Smooth muscle cell (in vitro differentiated cells): ENCODE results near the gene TSC22D3. TPM values are rescaled to one million over a fixed set of nuclear protein-coding genes. Genes with fewer than 3 reads are reported as not detected.
"Not testable (repeated sequence)": the region's sequence is repeated elsewhere in the genome, so short reads cannot be mapped to it uniquely, and the experiment has no call there.

Experiments
- DNase-seq: peaks from one replicate; lab custom pipeline; 2025; ENCODE audit not compliant: unreplicated experiment; lab: John Stamatoyannopoulos, UW
- H2AFZ ChIP-seq: fragments of 200-600 bp; sonication (generic); 2 replicates; pipeline ENCODE4 v1.6.0; 2016; ENCODE audit warnings: antibody characterized with exemption, low read depth, mild to moderate bottlenecking
- H3F3A ChIP-seq: fragments of 200-600 bp; sonication (generic); 2 replicates; pipeline ENCODE4 v1.6.0; 2017; ENCODE audit warnings: antibody characterized with exemption, low read depth
- H3K27ac ChIP-seq: fragments of 200-600 bp; sonication (generic); 2 replicates; pipeline ENCODE4 v1.5.1; 2016; ENCODE audit warnings: low read depth, mild to moderate bottlenecking
- H3K27me3 ChIP-seq: fragments of 200-600 bp; sonication (generic); 2 replicates; pipeline ENCODE4 v1.6.1; 2016; ENCODE audit warnings: low read depth, mild to moderate bottlenecking
- H3K36me3 ChIP-seq: fragments of 200-600 bp; sonication (generic); 2 replicates; pipeline ENCODE4 v1.5.1; 2016; ENCODE audit warnings: low read depth
- H3K4me1 ChIP-seq: fragments of 200-600 bp; sonication (generic); 2 replicates; pipeline ENCODE4 v1.5.1; 2016; ENCODE audit warnings: low read depth
- H3K4me2 ChIP-seq: fragments of 200-600 bp; sonication (generic); 2 replicates; pipeline ENCODE4 v1.6.0; 2016; ENCODE audit warnings: mild to moderate bottlenecking
- H3K4me3 ChIP-seq: fragments of 200-600 bp; sonication (generic); 2 replicates; pipeline ENCODE4 v1.5.1; 2016; ENCODE audit warnings: mild to moderate bottlenecking
- H3K79me2 ChIP-seq: fragments of 200-600 bp; sonication (generic); 2 replicates; pipeline ENCODE4 v1.6.0; 2016; ENCODE audit warnings: low read depth, mild to moderate bottlenecking
- H3K9ac ChIP-seq: fragments of 200-600 bp; sonication (generic); 2 replicates; pipeline ENCODE4 v1.6.0; 2016; ENCODE audit warnings: low read depth
- H3K9me3 ChIP-seq: fragments of 200-600 bp; sonication (generic); replicated peaks from 2 replicates; pipeline ENCODE4 v1.5.1; 2016; ENCODE audit warnings: low read depth
- H4K20me1 ChIP-seq: fragments of 200-600 bp; sonication (generic); 2 replicates; pipeline ENCODE4 v1.6.0; 2016; ENCODE audit warnings: low read depth
- WGBS: methylation state at CpG from one replicate; pipeline ENCODE4 v1.1.7; 2016; ENCODE audit warnings: low lambda C conversion rate; 5-methylcytosine and 5-hydroxymethylcytosine counted together
- polyA plus RNA-seq: library from polyadenylated mRNA; unstranded; fragments of >200 nt; fragmentation: Nextera tagmentation; extraction: Ambion mirVana; gene quantifications from 2 replicates; pipeline ENCODE4 v1.2.1, GENCODE V29; 2016
- total RNA-seq: library from RNA; depleted of rRNA; stranded (reverse); fragments of >200 nt; gene quantifications from 2 replicates; pipeline ENCODE4 v1.2.3, GENCODE V29; 2014
- TF ChIP-seq, protein P1 (sequence below): fragments of 200-600 bp; sonication (generic); IDR thresholded peaks from 2 replicates; pipeline ENCODE4 v1.5.1; 2017; ENCODE audit warnings: borderline replicate concordance, mild to moderate bottlenecking, antibody characterized with exemption; ENCODE audit not compliant: insufficient read depth, poor library complexity, severe bottlenecking

TSC22D3 gene
- total and polyA plus RNA-seq, 2 experiments from 2014 or later = 144 to 271 TPM

DNA sequence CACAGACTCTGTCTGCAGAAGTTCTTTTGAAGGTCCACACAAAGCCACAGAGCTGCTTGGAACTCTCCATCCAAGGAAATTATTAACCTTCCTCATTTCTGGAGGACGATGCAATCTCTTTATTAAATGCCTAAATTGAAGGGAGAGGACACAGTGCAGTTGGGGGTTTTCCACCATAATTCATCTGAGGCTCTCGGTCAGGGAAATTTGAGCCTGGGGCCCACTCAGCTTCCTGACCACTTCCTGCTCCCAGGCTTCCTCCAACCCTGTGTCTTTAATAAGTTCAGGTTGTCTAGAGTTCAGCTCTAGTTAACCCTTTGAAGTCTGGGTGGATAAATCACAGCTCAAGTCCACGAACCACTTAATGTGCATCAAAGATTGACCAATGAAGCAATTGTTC is 88.8 kb downstream of the TSC22D3 start:
- no peaks in the 10 kb centered on the region for H3K36me3 ChIP-seq
- H3K9ac ChIP-seq = no peak overlapping the region
- H2AFZ ChIP-seq = no peak overlapping the region
- no peaks in the 10 kb centered on the region for H4K20me1 ChIP-seq
- no peaks in the 10 kb centered on the region for H3K9me3 ChIP-seq
- H3F3A ChIP-seq = no peaks in the 10 kb centered on the region
- no peaks in the 10 kb centered on the region for H3K4me1 ChIP-seq
- no peak for DNase-seq
- no peak overlapping the region for H3K27ac ChIP-seq
- H3K79me2 ChIP-seq = no peaks in the 10 kb centered on the region
- no peak overlapping the region for H3K4me3 ChIP-seq
- TF ChIP-seq, protein P1, sequence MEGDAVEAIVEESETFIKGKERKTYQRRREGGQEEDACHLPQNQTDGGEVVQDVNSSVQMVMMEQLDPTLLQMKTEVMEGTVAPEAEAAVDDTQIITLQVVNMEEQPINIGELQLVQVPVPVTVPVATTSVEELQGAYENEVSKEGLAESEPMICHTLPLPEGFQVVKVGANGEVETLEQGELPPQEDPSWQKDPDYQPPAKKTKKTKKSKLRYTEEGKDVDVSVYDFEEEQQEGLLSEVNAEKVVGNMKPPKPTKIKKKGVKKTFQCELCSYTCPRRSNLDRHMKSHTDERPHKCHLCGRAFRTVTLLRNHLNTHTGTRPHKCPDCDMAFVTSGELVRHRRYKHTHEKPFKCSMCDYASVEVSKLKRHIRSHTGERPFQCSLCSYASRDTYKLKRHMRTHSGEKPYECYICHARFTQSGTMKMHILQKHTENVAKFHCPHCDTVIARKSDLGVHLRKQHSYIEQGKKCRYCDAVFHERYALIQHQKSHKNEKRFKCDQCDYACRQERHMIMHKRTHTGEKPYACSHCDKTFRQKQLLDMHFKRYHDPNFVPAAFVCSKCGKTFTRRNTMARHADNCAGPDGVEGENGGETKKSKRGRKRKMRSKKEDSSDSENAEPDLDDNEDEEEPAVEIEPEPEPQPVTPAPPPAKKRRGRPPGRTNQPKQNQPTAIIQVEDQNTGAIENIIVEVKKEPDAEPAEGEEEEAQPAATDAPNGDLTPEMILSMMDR = no peak
- H3K27me3 ChIP-seq = no peaks in the 10 kb centered on the region
- 52% methylated on average over 3 of the region's 3 CpGs for WGBS
- H3K4me2 ChIP-seq = no peak overlapping the region

DNA sequence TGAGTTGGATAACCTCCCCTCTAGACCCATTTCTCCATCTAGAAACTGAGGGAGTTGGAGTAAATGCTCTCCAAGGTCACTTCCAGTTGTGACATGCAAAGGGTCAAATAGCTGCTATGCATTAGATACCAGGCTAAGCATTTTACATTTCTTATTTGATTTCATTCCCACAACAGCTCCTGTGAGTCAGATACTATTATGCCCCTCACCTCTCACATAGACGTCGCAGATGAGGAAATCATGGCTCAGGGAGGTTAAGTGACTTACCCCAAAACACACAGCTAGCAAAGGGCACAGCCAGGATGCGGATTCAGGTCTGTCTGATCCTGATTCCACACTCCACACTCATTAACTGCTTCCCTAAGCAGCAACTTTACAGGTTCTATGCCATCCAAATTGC is 89.6 kb downstream of the TSC22D3 start:
- no peaks in the 10 kb centered on the region for H3K4me1 ChIP-seq
- H3K4me3 ChIP-seq = no peak overlapping the region
- WGBS = 91% methylated on average over 3 of the region's 3 CpGs

DNA sequence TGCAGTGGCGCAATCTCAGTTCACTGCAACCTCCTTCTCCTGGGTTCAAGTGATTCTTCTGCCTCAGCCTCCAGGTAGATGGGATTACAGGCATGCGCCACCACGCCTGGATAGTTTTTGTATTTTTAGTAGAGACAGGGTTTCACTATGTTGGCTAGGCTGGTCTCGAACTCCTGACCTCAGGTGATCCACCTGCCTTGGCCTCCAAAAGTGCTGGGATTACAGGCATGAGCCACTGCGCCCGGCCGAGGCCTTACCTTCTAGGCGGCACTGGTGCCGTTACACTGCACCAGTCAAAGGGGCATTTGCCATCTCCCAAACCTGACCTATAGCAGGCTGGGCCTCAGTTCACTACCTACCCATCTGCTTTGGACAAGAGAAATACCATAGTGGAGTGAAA is 90.0 kb downstream of the TSC22D3 start:
- H3K27me3 ChIP-seq = not testable (repeated sequence)

More for the DNA sequence above, 89.6 kb downstream of the TSC22D3 start:
- H4K20me1 ChIP-seq = no peaks in the 10 kb centered on the region
- DNase-seq = no peak
- no peak overlapping the region for H3K4me2 ChIP-seq
- H3K9me3 ChIP-seq = no peaks in the 10 kb centered on the region
- no peaks in the 10 kb centered on the region for H3K36me3 ChIP-seq
- H2AFZ ChIP-seq = no peak overlapping the region
- H3F3A ChIP-seq = no peaks in the 10 kb centered on the region
- H3K27me3 ChIP-seq = no peaks in the 10 kb centered on the region
- TF ChIP-seq, protein P1 = no peak
- no peak overlapping the region for H3K9ac ChIP-seq
- H3K79me2 ChIP-seq = no peaks in the 10 kb centered on the region
- no peak overlapping the region for H3K27ac ChIP-seq

DNA sequence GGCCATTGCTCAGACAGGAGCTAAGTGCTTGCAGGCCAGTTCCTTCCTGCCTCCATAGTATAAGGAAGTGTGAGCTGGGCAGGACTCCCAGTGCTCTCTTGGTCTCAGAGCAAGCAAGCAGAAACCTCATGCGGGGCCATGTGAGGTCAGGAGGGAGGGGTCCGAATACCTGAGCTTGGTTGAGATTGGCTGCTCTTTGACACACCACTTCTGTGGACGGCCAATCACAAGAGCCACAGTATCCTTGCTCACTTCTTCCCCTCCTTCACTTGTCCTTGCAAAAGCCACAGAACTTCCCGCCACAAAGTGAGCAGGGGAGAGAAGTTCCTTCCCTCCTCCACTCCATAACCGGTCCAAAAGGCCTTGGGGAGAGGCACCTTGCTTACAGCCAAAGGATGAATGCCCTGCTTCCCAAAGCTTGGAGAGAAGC is 90.6 kb downstream of the TSC22D3 start:
- H2AFZ ChIP-seq = no peak overlapping the region
- no peak overlapping the region for H3K27ac ChIP-seq
- no peak for DNase-seq
- no peaks in the 10 kb centered on the region for H3K4me1 ChIP-seq
- 89% methylated on average over 5 of the region's 5 CpGs for WGBS
- H3K27me3 ChIP-seq = no peaks in the 10 kb centered on the region
- H3K9me3 ChIP-seq = no peaks in the 10 kb centered on the region
- H3K4me2 ChIP-seq = no peak overlapping the region
- H3K9ac ChIP-seq = no peak overlapping the region
- H3F3A ChIP-seq = no peaks in the 10 kb centered on the region
- H4K20me1 ChIP-seq = no peaks in the 10 kb centered on the region
- TF ChIP-seq, protein P1 = no peak
- no peak overlapping the region for H3K4me3 ChIP-seq
- no peaks in the 10 kb centered on the region for H3K36me3 ChIP-seq
- H3K79me2 ChIP-seq = no peaks in the 10 kb centered on the region

More for the DNA sequence above, 90.0 kb downstream of the TSC22D3 start:
- WGBS = 93% methylated on average over 9 of the region's 9 CpGs
- not testable (repeated sequence) for H2AFZ ChIP-seq, H3K27ac ChIP-seq, H3K4me3 ChIP-seq, DNase-seq, H3K4me2 ChIP-seq, H3F3A ChIP-seq, H3K4me1 ChIP-seq, H3K79me2 ChIP-seq, H3K36me3 ChIP-seq, H3K9me3 ChIP-seq, H3K9ac ChIP-seq, H4K20me1 ChIP-seq
